Measurements from ENCODE around the gene JMJD6. TPM values are rescaled to one million over a fixed set of nuclear protein-coding genes. Genes with fewer than 3 reads are reported as not detected.

The JMJD6 gene
- total RNA-seq, 1 experiment from 2014 or later: 28.9 TPM

DNA sequence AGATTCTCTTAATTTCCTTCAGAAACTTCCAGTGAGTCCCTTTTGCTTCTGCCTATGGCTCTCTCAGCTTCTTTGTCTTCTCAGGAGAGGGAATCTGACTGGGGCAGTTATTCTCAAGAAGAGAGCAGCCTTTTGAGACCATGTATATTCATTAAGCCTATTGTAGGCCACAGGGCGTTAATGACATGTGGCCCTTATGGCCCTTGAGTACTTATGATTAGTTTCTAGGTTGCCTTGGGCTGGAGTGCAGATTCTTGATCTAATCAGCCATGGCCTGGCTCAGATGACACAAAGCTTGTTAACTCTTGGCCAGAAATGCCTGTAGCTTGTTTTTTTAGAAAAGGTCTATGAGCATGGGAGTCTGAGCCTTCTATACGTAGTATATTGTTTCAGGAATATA lies 28.9 kb upstream of the JMJD6 start:
- no peak overlapping the region for H2AFZ ChIP-seq (ENCODE audit: low read length)
- no peaks in the 10 kb centered on the region for H3K79me1 ChIP-seq (ENCODE audit: insufficient read depth, low read depth, low read length, poor library complexity, severe bottlenecking)
- no peak overlapping the region for H4K5ac ChIP-seq (ENCODE audit: insufficient read length, low read depth, low read length)
- WGBS (ENCODE audit: extremely low coverage, insufficient read length, low lambda C conversion rate): no CpG with 5 or more reads among the region's 2 CpGs
- H3T11ph ChIP-seq (ENCODE audit: low read length): no peak overlapping the region
- H3K9ac ChIP-seq (ENCODE audit: extremely low read depth, insufficient read length, low read length): no peak overlapping the region
- no peaks in the 10 kb centered on the region for H3K9me3 ChIP-seq (ENCODE audit: control insufficient read depth, low read depth, low read length)
- H2BK12ac ChIP-seq (ENCODE audit: insufficient read length, low read depth, low read length): no peak overlapping the region
- Mint-ChIP-seq H3K27me3 (ENCODE audit: low read depth) (no peaks in the 10 kb centered on the region), H3K36me3 (ENCODE audit: insufficient read depth in 1 of 3, low read depth in 3 of 3) (peaks cover 18 to 36% (median 20%) of the 10 kb centered on the region in 3 experiments), H3K27ac (no peak overlapping the region), H3K9me3 (no peaks in the 10 kb centered on the region; a peak in 1 of 5 replicates), H3K4me3 (no peak overlapping the region), H3K4me1 (no peaks in the 10 kb centered on the region)
- no peak overlapping the region for H2BK20ac ChIP-seq (ENCODE audit: low read depth, low read length, poor library complexity, severe bottlenecking)
- no peak overlapping the region for H4K91ac ChIP-seq (ENCODE audit: insufficient read length, low read depth, low read length)
- no peak overlapping the region for H3K4me2 ChIP-seq (ENCODE audit: insufficient read depth, insufficient read length, low read length)
- H2BK15ac ChIP-seq (ENCODE audit: low read depth, low read length): no peak overlapping the region
- no peak overlapping the region for H3K14ac ChIP-seq (ENCODE audit: insufficient read depth, low read length)
- no peaks in the 10 kb centered on the region for H4K20me1 ChIP-seq (ENCODE audit: control insufficient read depth, insufficient read depth, insufficient read length)
- no peak for DNase-seq
- H3K18ac ChIP-seq (ENCODE audit: insufficient read length, low read depth, low read length): no peak overlapping the region
- no peak overlapping the region for H3K4ac ChIP-seq (ENCODE audit: low read depth, low read length)
- no peak overlapping the region for H2BK120ac ChIP-seq (ENCODE audit: low read depth, low read length, poor library complexity, severe bottlenecking)
- H2BK5ac ChIP-seq (ENCODE audit: insufficient read length, low read length): no peak overlapping the region
- no peaks in the 10 kb centered on the region for H3K23me2 ChIP-seq (ENCODE audit: insufficient read length, low read depth, low read length, poor library complexity, severe bottlenecking)
- H3K27me3 ChIP-seq (ENCODE audit: insufficient read depth, low read length): no peaks in the 10 kb centered on the region
- no peak overlapping the region for H4K8ac ChIP-seq (replicated peaks; ENCODE audit: insufficient read length, low read depth, low read length)
- H2AK5ac ChIP-seq (ENCODE audit: insufficient read length, low read length): no peak overlapping the region
- H3K27ac ChIP-seq (ENCODE audit: insufficient read length, low read depth, low read length): no peak overlapping the region
- no peaks in the 10 kb centered on the region for H3K79me2 ChIP-seq (ENCODE audit: insufficient read depth, low read length)
- no peak for TF ChIP-seq CTCF (conservative IDR thresholded peaks at IDR 0.05)
- H3K56ac ChIP-seq (ENCODE audit: insufficient read length, low read depth, low read length): no peak overlapping the region
- no peak overlapping the region for H3K23ac ChIP-seq (ENCODE audit: insufficient read length, low read depth, low read length)
- H3K4me1 ChIP-seq (ENCODE audit: insufficient read depth, low read length): no peaks in the 10 kb centered on the region

Data from H9 (cell line).